WTC11 (cell line): ENCODE results near the gene PCDH10.

ENCODE experiments used
- AFF4 ChIP-seq: sonication (generic); formaldehyde crosslinking; IDR thresholded peaks from 2 replicates; pipeline ENCODE4 v1.8.1; 2023; ENCODE audit warnings: mild to moderate bottlenecking, missing genetic modification reagents, borderline replicate concordance
- ARID4B ChIP-seq: sonication (generic); formaldehyde crosslinking; IDR thresholded peaks from 2 replicates; pipeline ENCODE4 v1.8.0; 2023; ENCODE audit warnings: missing genetic modification reagents, mild to moderate bottlenecking, borderline replicate concordance
- CTCF ChIP-seq: fragments of 200-600 bp; IDR thresholded peaks from 2 replicates; pipeline ENCODE4 v1.8.0; 2022; ENCODE audit warnings: antibody characterized with exemption
- ESRRA ChIP-seq: sonication (generic); formaldehyde crosslinking; IDR thresholded peaks from 2 replicates; pipeline ENCODE4 v1.8.1; 2022; ENCODE audit warnings: mild to moderate bottlenecking, missing genetic modification reagents, borderline replicate concordance
- FOXJ3 ChIP-seq: sonication (generic); formaldehyde crosslinking; IDR thresholded peaks from 2 replicates; pipeline ENCODE4 v1.9.0; 2021; ENCODE audit warnings: missing genetic modification reagents, mild to moderate bottlenecking, borderline replicate concordance
- NR3C1 ChIP-seq: sonication (generic); formaldehyde crosslinking; conservative IDR thresholded peaks from 2 replicates; pipeline ENCODE4 v1.8.1; 2023; ENCODE audit warnings: low read depth, mild to moderate bottlenecking, missing genetic modification reagents
- SP1 ChIP-seq: sonication (generic); formaldehyde crosslinking; conservative IDR thresholded peaks from 2 replicates; pipeline ENCODE4 v1.8.1; 2022; ENCODE audit warnings: missing genetic modification reagents
- TEAD4 ChIP-seq: sonication (generic); formaldehyde crosslinking; IDR thresholded peaks from 2 replicates; pipeline ENCODE4 v1.8.0; 2022; ENCODE audit warnings: mild to moderate bottlenecking, missing genetic modification reagents
- USF1 ChIP-seq: sonication (generic); formaldehyde crosslinking; IDR thresholded peaks from 2 replicates; pipeline ENCODE4 v1.8.0; 2022; ENCODE audit warnings: mild to moderate bottlenecking, missing genetic modification reagents
- ZNF121 ChIP-seq: sonication (generic); formaldehyde crosslinking; IDR thresholded peaks from 2 replicates; pipeline ENCODE4 v1.8.0; 2023; ENCODE audit warnings: missing genetic modification reagents
- ZNF423 ChIP-seq: fragments of 250-450 bp; sonication (Bioruptor Pico); IDR thresholded peaks from 2 replicates; pipeline ENCODE4 v2.1.2; 2022; ENCODE audit warnings: mild to moderate bottlenecking, moderate library complexity
- ZNF512 ChIP-seq: sonication (generic); formaldehyde crosslinking; IDR thresholded peaks from 2 replicates; pipeline ENCODE4 v1.8.1; 2022; ENCODE audit warnings: missing genetic modification reagents, borderline replicate concordance

GRCh38 chr4:133102612-133103409, 46.3 kb upstream of the PCDH10 start:
- no peak for TF ChIP-seq ZNF423 (CRISPR knock-in tag)
- no peak for TF ChIP-seq ZNF512 (CRISPR knock-in tag)
- no peak for TF ChIP-seq ARID4B (CRISPR knock-in tag)
- TF ChIP-seq AFF4 (CRISPR knock-in tag): no peak
- TF ChIP-seq CTCF: no peak
- no peak for TF ChIP-seq TEAD4 (CRISPR knock-in tag)
- no peak for TF ChIP-seq FOXJ3 (CRISPR knock-in tag)
- no peak for TF ChIP-seq NR3C1 (CRISPR knock-in tag)
- TF ChIP-seq USF1: no peak
- no peak for TF ChIP-seq SP1 (CRISPR knock-in tag)
- no peak for TF ChIP-seq ZNF121
- no peak for TF ChIP-seq ESRRA (CRISPR knock-in tag)
